Measurements from ENCODE around the gene THOC1.

GRCh38 chr18:183769-184168, 84.1 kb downstream of the THOC1 start:
- TF ChIP-seq CTCF (IDR thresholded peaks at IDR 0.05) = no peak
- TF ChIP-seq POLR2A (IDR thresholded peaks at IDR 0.05) = no peak
- TF ChIP-seq EP300 (IDR thresholded peaks at IDR 0.05) = no peak
